IMR-90 (cell line): Measurements from ENCODE around the gene ABO. TPM values are rescaled to one million over a fixed set of nuclear protein-coding genes. Genes with fewer than 3 reads are reported as not detected.

Experiments
- ATAC-seq: fragments of 200-7000 bp; cut with Tn5 transposase; 2 replicates; pipeline ENCODE4 v1.9.1; 2020; ENCODE audit warnings: low read depth, mild to moderate bottlenecking, moderate library complexity
- BruUV-seq: library from RNA; stranded (reverse); fragments of 400-500 nt; replicated peaks from 2 replicates; lab custom pipeline; 2021; lab: Mats Ljungman, UMichigan
- CTCF ChIA-PET: fragments of 300-600 bp; formaldehyde crosslinking; extraction: SDS; loops from one replicate; lab custom pipeline; 2021; ENCODE audit warnings: antibody characterized with exemption; lab: Yijun Ruan, JAX
- POLR2A ChIA-PET: fragments of 300-600 bp; sonication (Branson Sonifier 250); formaldehyde crosslinking; loops from one replicate; lab custom pipeline; 2022; ENCODE audit warnings: antibody characterized with exemption; ENCODE audit not compliant: unreplicated experiment; lab: Charles Lee
- DNase-seq: peaks from one replicate; pipeline ENCODE4 v3.0.0; 2013
- H2AFZ ChIP-seq: replicated peaks from 2 replicates; pipeline ENCODE3; 2013; ENCODE audit warnings: low read length, mild to moderate bottlenecking; ENCODE audit not compliant: poor library complexity
- H2AK5ac ChIP-seq: 2 replicates; pipeline ENCODE4 v1.6.1; 2013; ENCODE audit warnings: low read depth, low read length, inconsistent platforms
- H2AK9ac ChIP-seq: replicated peaks from 2 replicates; pipeline ENCODE3; 2013; ENCODE audit warnings: mild to moderate bottlenecking, low read depth, low read length, moderate library complexity; ENCODE audit not compliant: poor library complexity
- H2BK120ac ChIP-seq: 2 replicates; pipeline ENCODE4 v1.6.1; 2013; ENCODE audit warnings: low read depth, low read length, inconsistent platforms
- H2BK15ac ChIP-seq: 3 replicates; pipeline ENCODE4 v1.6.1; 2013; ENCODE audit warnings: low read depth, low read length, inconsistent platforms
- H2BK20ac ChIP-seq: 2 replicates; pipeline ENCODE4 v1.6.1; 2013; ENCODE audit warnings: low read depth, mild to moderate bottlenecking, inconsistent platforms, low read length, moderate library complexity
- H2BK5ac ChIP-seq: 2 replicates; pipeline ENCODE4 v1.6.1; 2013; ENCODE audit warnings: mild to moderate bottlenecking, low read depth, low read length, inconsistent platforms; ENCODE audit not compliant: poor library complexity, severe bottlenecking
- H3K14ac ChIP-seq: replicated peaks from 2 replicates; pipeline ENCODE4 v1.6.1; 2013; ENCODE audit warnings: low read depth, low read length, inconsistent platforms
- H3K18ac ChIP-seq: 2 replicates; pipeline ENCODE4 v1.6.1; 2013; ENCODE audit warnings: low read depth, low read length, control low read depth
- H3K23ac ChIP-seq: 2 replicates; pipeline ENCODE4 v1.6.1; 2013; ENCODE audit warnings: low read depth, low read length, inconsistent platforms
- H3K27ac ChIP-seq: 2 replicates; pipeline ENCODE4 v1.5.1; 2013; ENCODE audit warnings: mild to moderate bottlenecking, control low read depth, low read length; ENCODE audit not compliant: insufficient read depth
- H3K27me3 ChIP-seq: 2 replicates; pipeline ENCODE4 v1.6.1; 2013; ENCODE audit warnings: low read length; ENCODE audit not compliant: control insufficient read depth, insufficient read depth
- H3K36me3 ChIP-seq: 2 replicates; pipeline ENCODE4 v1.6.1; 2013; ENCODE audit warnings: low read length, mixed read lengths; ENCODE audit not compliant: control insufficient read depth, insufficient read depth
- H3K4ac ChIP-seq: 2 replicates; pipeline ENCODE4 v1.6.1; 2013; ENCODE audit warnings: low read depth, low read length, inconsistent platforms
- H3K4me1 ChIP-seq: 2 replicates; pipeline ENCODE4 v1.6.1; 2013; ENCODE audit warnings: low read length, mixed read lengths; ENCODE audit not compliant: control insufficient read depth, insufficient read depth
- H3K4me2 ChIP-seq: 2 replicates; pipeline ENCODE4 v1.6.1; 2013; ENCODE audit warnings: low read depth, mild to moderate bottlenecking, control low read depth, low read length, moderate library complexity
- H3K4me3 ChIP-seq: 2 replicates; pipeline ENCODE4 v1.5.1; 2013; ENCODE audit warnings: low read depth, mild to moderate bottlenecking, control low read depth, low read length, moderate library complexity; ENCODE audit not compliant: insufficient read depth
- H3K56ac ChIP-seq: 2 replicates; pipeline ENCODE4 v1.6.1; 2013; ENCODE audit warnings: low read length, inconsistent platforms; ENCODE audit not compliant: insufficient read depth; ENCODE audit errors: extremely low read depth
- H3K79me1 ChIP-seq, 2 experiments: 2 replicates each; pipeline ENCODE4 v1.6.1; 2013; ENCODE audit warnings: low read length in 2 of 2, inconsistent platforms in 1 of 2, low read depth in 1 of 2
- H3K9ac ChIP-seq: 2 replicates; pipeline ENCODE4 v1.6.1; 2013; ENCODE audit warnings: low read depth, low read length, control low read depth
- H3K9me1 ChIP-seq: 2 replicates; pipeline ENCODE4 v1.6.1; 2013; ENCODE audit warnings: low read length, inconsistent platforms; ENCODE audit not compliant: insufficient read depth
- H3K9me3 ChIP-seq: 2 replicates; pipeline ENCODE4 v1.6.1; 2013; ENCODE audit warnings: low read length; ENCODE audit not compliant: control insufficient read depth, insufficient read depth
- H4K20me1 ChIP-seq: 2 replicates; pipeline ENCODE4 v1.6.1; 2013; ENCODE audit warnings: low read length, inconsistent platforms; ENCODE audit not compliant: insufficient read depth
- H4K5ac ChIP-seq: 2 replicates; pipeline ENCODE4 v1.6.1; 2013; ENCODE audit warnings: mild to moderate bottlenecking, low read depth, low read length, control low read depth
- H4K8ac ChIP-seq, 2 experiments: 2 replicates each; pipeline ENCODE4 v1.6.1; 2013; ENCODE audit warnings: low read depth in 2 of 2, low read length in 2 of 2, control low read depth in 1 of 2, inconsistent platforms in 1 of 2
- H4K91ac ChIP-seq: 2 replicates; pipeline ENCODE4 v1.6.1; 2013; ENCODE audit warnings: low read depth, low read length, inconsistent platforms; ENCODE audit not compliant: insufficient read depth
- BHLHE40 ChIP-seq: fragments of 150-350 bp; IDR thresholded peaks from 2 replicates; pipeline ENCODE4 v1.6.1; 2016; ENCODE audit warnings: mild to moderate bottlenecking, low read depth, low read length
- CHD1 ChIP-seq: IDR thresholded peaks from 2 replicates; pipeline ENCODE4 v1.6.1; 2012; ENCODE audit warnings: low read depth, low read length, improper control_type of control experiment
- FOS ChIP-seq: fragments of 150-350 bp; IDR thresholded peaks from 2 replicates; pipeline ENCODE4 v1.6.1; 2016; ENCODE audit warnings: low read depth, low read length
- MAFK ChIP-seq: IDR thresholded peaks from 2 replicates; pipeline ENCODE4 v1.6.1; 2012; ENCODE audit warnings: low read depth, low read length, improper control_type of control experiment
- MXI1 ChIP-seq: IDR thresholded peaks from 2 replicates; pipeline ENCODE4 v1.6.1; 2012; ENCODE audit warnings: low read depth, mild to moderate bottlenecking, low read length, moderate library complexity, borderline replicate concordance
- NFE2L2 ChIP-seq: fragments of 150-350 bp; IDR thresholded peaks from 2 replicates; pipeline ENCODE4 v1.6.1; 2016; ENCODE audit warnings: low read depth, mild to moderate bottlenecking, low read length
- RAD21 ChIP-seq: IDR thresholded peaks from 2 replicates; pipeline ENCODE4 v1.6.1; 2012; ENCODE audit warnings: low read length, improper control_type of control experiment
- RCOR1 ChIP-seq: IDR thresholded peaks from 2 replicates; pipeline ENCODE4 v1.6.1; 2012; ENCODE audit warnings: mild to moderate bottlenecking, low read length, improper control_type of control experiment; ENCODE audit not compliant: insufficient replicate concordance
- USF2 ChIP-seq: fragments of 150-350 bp; IDR thresholded peaks from 2 replicates; pipeline ENCODE4 v1.6.1; 2017; ENCODE audit warnings: mild to moderate bottlenecking, antibody characterized with exemption, low read length, low read depth
- WGBS, 2 experiments: methylation state at CpG; one replicate each; pipeline versions ENCODE4 v1.1.5 to v1.1.7; 2013; ENCODE audit warnings: missing lambda C conversion rate in 2 of 2; ENCODE audit not compliant: insufficient read length in 1 of 2; ENCODE audit errors: extremely low coverage in 2 of 2; 5-methylcytosine and 5-hydroxymethylcytosine counted together
- dilution Hi-C: fragments of 300-500 bp; cut with HindIII; formaldehyde crosslinking; loops from one replicate; pipeline ENCODE4 v1.14.3; 2018; ENCODE audit warnings: low sequenced_read_pairs; ENCODE audit not compliant: unreplicated experiment
- in situ Hi-C: fragments of 300-500 bp; cut with MboI; formaldehyde crosslinking; loops from 3 replicates; pipeline ENCODE4 v1.14.3; 2019; ENCODE audit warnings: low sequenced_read_pairs, inconsistent platforms, mixed read lengths
- intact Hi-C: fragments of 100-400 bp; cut with micrococcal nuclease; formaldehyde crosslinking; loops from 2 replicates; pipeline ENCODE4 v1.10.0; 2022
- polyA plus RNA-seq, 3 experiments: library from polyadenylated mRNA; depleted of rRNA; stranded (reverse); fragments of >200 nt; gene quantifications; 2 replicates each; pipeline ENCODE4 v1.2.3, GENCODE V29; 2012; ENCODE audit warnings: low replicate concordance in 1 of 3
- total RNA-seq: library from RNA; depleted of rRNA; stranded (reverse); fragments of >200 nt; gene quantifications from 2 replicates; pipeline ENCODE4 v1.2.3, GENCODE V29; 2012

ABO gene
- total and polyA plus RNA-seq, 2 of the 4 experiments (the other 2 are of a cell fraction) = not detected

- Histone ChIP-seq H2AK5ac (no peak overlapping the region), H3K23ac (no peak overlapping the region), H3K4ac (no peak overlapping the region), H4K5ac (no peak overlapping the region), H4K91ac (no peak overlapping the region), H2BK120ac (no peak overlapping the region), H2BK5ac (no peak overlapping the region), H3K18ac (no peak overlapping the region), H3K36me3 (no peaks in the 10 kb centered on the region), H2BK15ac (no peak overlapping the region), H3K9me3 (0 out of 2 replicates have a peak, but pooled peaks cover 1% of the 10 kb centered on the region), H2AK9ac (no peak overlapping the region), H3K4me2 (no peak overlapping the region), H4K8ac (no peak overlapping the region), H2BK20ac (no peak overlapping the region), H2AFZ (no peak overlapping the region), H3K27ac (no peak overlapping the region), H3K4me3 (no peak overlapping the region), H3K14ac (no peak overlapping the region), H3K4me1 (no peaks in the 10 kb centered on the region), H3K79me1 (no peaks in the 10 kb centered on the region), H4K20me1 (no peaks in the 10 kb centered on the region), H3K9ac (no peak overlapping the region), H3K9me1 (no peaks in the 10 kb centered on the region), H3K56ac (no peak overlapping the region), H3K27me3 (peaks cover 7% of the 10 kb centered on the region; the same call in 1 of the 2 replicates)
- in situ Hi-C loops = no loop called here
- ATAC-seq (no peak), DNase-seq (no peak)
- WGBS, 2 experiments = 69% methylated on average over 13 of the region's 16 CpGs; no CpG with 5 or more reads in 1 of the 2 experiments
- intact Hi-C loops = no loop called here
- BruUV-seq = no TSS peak
- TF ChIP-seq MXI1 (no peak), RAD21 (no peak), USF2 (no peak), RCOR1 (no peak), FOS (no peak), CHD1 (no peak), NFE2L2 (no peak), BHLHE40 (no peak), MAFK (no peak)
- dilution Hi-C loops = no loop called here
- POLR2A ChIA-PET = no interaction called here
- CTCF ChIA-PET = no interaction called here
Measured at GRCh38 chr9:133307301-133307700, 32.3 kb upstream of the ABO start.
